Peyer's patch (tissue), 4 donors: ENCODE results near the gene IFIT5. TPM values are rescaled to one million over a fixed set of nuclear protein-coding genes. Genes with fewer than 3 reads are reported as not detected.

Experiments used
- DNase-seq, 3 donors: peaks; one replicate each; pipeline ENCODE4 v3.0.0-alpha.2; 2017 to 2019
- H3K27ac ChIP-seq, 4 donors: fragments of 200-600 bp; sonication (generic); one replicate each; pipeline ENCODE4 v1.5.1; 2016 to 2019
- H3K27me3 ChIP-seq, 2 donors: fragments of 200-600 bp; sonication (generic); one replicate each; pipeline ENCODE4 v1.5.1; 2019
- H3K36me3 ChIP-seq, 3 donors: fragments of 200-600 bp; sonication (generic); one replicate each; pipeline ENCODE4 v1.5.1; 2016 to 2019
- H3K4me1 ChIP-seq, 4 donors: fragments of 200-600 bp; sonication (generic); one replicate each; pipeline ENCODE4 v1.5.1; 2016 to 2019
- H3K4me3 ChIP-seq, 4 donors: fragments of 200-600 bp; sonication (generic); 1 replicate in 3 of 4; 2 replicates in 1 of 4; pipeline ENCODE4 v1.5.1; 2016 to 2019; ENCODE audit warnings: mild to moderate bottlenecking in 1 of 4
- H3K9me3 ChIP-seq, 4 donors: fragments of 200-600 bp; sonication (generic); one replicate each; pipeline ENCODE4 v1.5.1; 2016 to 2019; ENCODE audit warnings: mild to moderate bottlenecking in 1 of 4
- POLR2A ChIP-seq, 2 donors: fragments of 450-650 bp; IDR thresholded peaks; one replicate each; pipeline ENCODE4 v1.5.1; 2017; ENCODE audit warnings: antibody characterized with exemption in 2 of 2, mild to moderate bottlenecking in 2 of 2, moderate library complexity in 2 of 2
- total RNA-seq, 4 donors: library from RNA; depleted of rRNA; stranded (reverse); fragments of >200 nt; gene quantifications; one replicate each; pipeline ENCODE4 v1.1.0, GENCODE V29; 2016
- TF ChIP-seq, protein P1 (sequence below), 6 experiments: fragments of 450-650 bp in 4 of 6; fragments of 200-600 bp in 2 of 6; sonication (generic) in 1 of 6; IDR thresholded peaks; one replicate each; pipeline ENCODE4 v1.5.1; 2017 to 2019; ENCODE audit warnings: antibody characterized with exemption in 6 of 6, mild to moderate bottlenecking in 3 of 6, moderate library complexity in 1 of 6

IFIT5 gene
- total RNA-seq, 4 donors from 2014 or later, result 7.2 to 15.6 (median 12.6) TPM

DNA sequence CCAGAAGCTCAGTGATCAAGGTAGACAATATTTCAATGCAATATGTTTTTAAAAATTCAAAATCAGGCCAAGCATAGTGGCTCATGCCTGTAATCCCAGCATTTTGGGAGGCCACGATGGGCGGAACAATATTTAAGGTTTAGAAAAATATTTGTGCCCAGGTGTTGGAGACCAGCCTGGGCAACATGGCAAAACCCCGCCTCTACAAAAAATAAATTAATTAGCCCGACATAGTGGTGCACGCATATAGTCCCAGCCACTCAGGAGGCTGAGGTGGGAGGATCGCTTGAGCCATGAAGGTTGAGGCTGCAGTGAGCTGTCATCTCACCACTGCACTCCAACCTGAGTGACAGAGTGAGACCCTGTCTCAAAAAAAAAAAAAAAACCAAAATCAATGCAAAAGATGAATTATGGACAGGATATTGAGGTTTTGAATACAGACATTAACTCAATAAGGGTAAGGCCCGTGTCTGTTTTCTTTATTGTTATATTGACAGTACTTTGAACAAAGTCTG lies 913 bp upstream of the IFIT5 start:
- Histone ChIP-seq H3K27me3 (no peaks in the 10 kb centered on the region), H3K9me3 (no peaks in the 10 kb centered on the region), H3K4me3 (peak overlapping the region in 2 of 4 donors; percentile 77 to 91), H3K27ac (peak overlapping the region in 3 of 4 donors; percentile 94 to 98 (median 94)), H3K36me3 (peaks cover 0 to 4% (median 0%) of the 10 kb centered on the region in 3 donors), H3K4me1 (peaks cover 0 to 27% (median 3%) of the 10 kb centered on the region in 4 donors)
- TF ChIP-seq POLR2A (IDR thresholded peaks at IDR 0.05), result no peak
- TF ChIP-seq, protein P1, sequence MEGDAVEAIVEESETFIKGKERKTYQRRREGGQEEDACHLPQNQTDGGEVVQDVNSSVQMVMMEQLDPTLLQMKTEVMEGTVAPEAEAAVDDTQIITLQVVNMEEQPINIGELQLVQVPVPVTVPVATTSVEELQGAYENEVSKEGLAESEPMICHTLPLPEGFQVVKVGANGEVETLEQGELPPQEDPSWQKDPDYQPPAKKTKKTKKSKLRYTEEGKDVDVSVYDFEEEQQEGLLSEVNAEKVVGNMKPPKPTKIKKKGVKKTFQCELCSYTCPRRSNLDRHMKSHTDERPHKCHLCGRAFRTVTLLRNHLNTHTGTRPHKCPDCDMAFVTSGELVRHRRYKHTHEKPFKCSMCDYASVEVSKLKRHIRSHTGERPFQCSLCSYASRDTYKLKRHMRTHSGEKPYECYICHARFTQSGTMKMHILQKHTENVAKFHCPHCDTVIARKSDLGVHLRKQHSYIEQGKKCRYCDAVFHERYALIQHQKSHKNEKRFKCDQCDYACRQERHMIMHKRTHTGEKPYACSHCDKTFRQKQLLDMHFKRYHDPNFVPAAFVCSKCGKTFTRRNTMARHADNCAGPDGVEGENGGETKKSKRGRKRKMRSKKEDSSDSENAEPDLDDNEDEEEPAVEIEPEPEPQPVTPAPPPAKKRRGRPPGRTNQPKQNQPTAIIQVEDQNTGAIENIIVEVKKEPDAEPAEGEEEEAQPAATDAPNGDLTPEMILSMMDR (IDR thresholded peaks at IDR 0.05), result no peak
- no peak for DNase-seq

DNA sequence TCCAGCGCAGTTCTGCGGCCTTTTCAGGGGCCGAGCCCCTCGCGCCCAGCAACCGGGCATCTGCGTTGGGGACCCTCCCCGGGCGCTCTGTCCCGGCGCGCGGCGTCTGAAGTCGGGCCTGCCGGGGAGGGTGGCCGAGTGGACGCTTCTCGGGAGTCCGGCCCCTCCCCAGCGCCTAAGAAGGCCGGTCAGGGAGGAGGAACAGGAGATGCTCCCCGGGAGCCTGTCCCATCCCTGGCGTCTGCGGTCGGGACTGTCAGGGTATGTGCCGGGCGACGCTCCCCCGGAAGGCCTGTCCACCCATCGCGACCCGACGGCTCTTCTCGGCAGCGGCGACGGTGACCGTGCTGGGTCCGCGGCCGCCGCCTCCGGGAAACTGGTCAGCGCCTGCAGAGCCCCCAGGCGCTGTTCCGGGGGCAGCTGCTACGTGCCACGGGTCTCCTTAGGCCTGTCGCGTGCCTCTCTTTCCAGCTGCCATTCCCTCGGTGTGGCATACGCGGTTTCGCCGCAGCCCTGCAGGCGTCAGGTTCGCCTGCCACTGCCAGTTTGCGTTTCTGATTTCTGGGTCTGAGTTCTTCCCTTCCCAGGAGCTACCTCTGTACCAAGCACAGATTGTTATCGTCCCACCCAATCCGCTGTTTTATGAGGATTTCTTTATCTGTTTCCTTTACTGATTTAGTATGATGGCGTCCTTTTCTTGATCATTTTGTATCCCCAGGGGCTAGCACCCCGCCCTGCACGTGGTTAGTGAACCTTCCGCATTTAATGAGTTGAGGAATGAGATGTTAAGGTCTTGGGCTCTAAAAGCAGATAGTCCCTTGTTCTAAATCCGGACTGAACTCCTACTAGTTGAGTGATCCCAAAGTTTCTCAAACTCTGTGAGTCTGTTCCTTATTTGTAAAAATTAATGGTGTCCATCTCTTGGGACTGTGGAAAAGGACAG lies 782 bp downstream of the IFIT5 start:
- Histone ChIP-seq H3K36me3 (peaks cover 0 to 4% (median 0%) of the 10 kb centered on the region in 3 donors), H3K27me3 (no peaks in the 10 kb centered on the region), H3K27ac (peak overlapping the region; percentile 94 to 98 (median 94)), H3K4me1 (peaks cover 0 to 27% (median 6%) of the 10 kb centered on the region in 4 donors), H3K4me3 (peak overlapping the region; percentile 57 to 91 (median 77)), H3K9me3 (no peaks in the 10 kb centered on the region)
- peak; percentile 72 to 76 (median 73) for DNase-seq
- TF ChIP-seq, protein P1 (IDR thresholded peaks at IDR 0.05), result peak in 1 of 6 experiments; percentile 3
- peak in 1 of 2 donors; percentile 27 for TF ChIP-seq POLR2A (IDR thresholded peaks at IDR 0.05)

DNA sequence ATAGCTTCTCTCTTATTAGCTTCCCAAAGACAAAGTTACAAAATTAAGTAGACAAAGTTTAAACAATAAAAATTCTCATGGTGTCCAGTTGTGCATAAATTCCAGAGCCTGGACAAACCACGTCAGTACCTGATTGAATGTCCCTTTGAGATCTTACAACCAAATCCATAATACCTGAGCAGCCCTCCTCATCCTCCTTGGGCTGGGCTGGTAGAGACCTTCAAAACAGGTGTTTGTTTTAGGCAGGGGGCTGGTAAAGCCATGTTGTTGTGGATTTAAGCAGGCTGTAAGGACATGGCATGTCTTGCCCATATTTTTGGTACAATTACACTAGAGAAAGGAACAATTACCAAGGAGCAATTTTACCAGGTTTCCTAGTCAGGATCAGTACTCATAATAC lies 2.1 kb downstream of the IFIT5 start:
- Histone ChIP-seq H3K27me3 (no peaks in the 10 kb centered on the region), H3K9me3 (no peaks in the 10 kb centered on the region), H3K4me1 (peaks cover 0 to 27% (median 6%) of the 10 kb centered on the region in 4 donors), H3K27ac (no peak overlapping the region), H3K4me3 (no peak overlapping the region), H3K36me3 (peaks cover 0 to 12% (median 3%) of the 10 kb centered on the region in 3 donors)
- TF ChIP-seq, protein P1 (IDR thresholded peaks at IDR 0.05), result no peak
- TF ChIP-seq POLR2A (IDR thresholded peaks at IDR 0.05), result no peak
- DNase-seq, result no peak

DNA sequence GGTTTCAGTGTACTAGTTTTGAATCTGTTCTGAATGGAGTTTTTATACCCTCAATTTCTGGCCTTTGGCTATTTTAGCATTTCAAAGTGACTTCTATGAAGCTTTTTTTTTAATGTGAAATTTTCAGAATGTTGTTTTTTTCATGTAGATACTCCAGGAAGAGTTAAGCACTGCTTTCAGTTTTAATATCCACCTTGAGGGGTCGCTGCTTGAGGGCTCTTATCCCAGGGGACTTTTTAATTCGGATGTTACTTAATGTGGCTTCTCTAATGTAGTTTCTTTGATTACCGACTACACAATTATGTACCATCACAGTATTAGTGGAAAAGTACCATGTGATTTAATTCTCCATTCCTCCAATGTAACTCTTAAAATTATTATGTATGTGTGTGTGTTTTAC lies 5.2 kb downstream of the IFIT5 start:
- no peak overlapping the region for H3K4me3 ChIP-seq
- TF ChIP-seq POLR2A (IDR thresholded peaks at IDR 0.05), result no peak
- TF ChIP-seq, protein P1 (IDR thresholded peaks at IDR 0.05), result peak in 5 of 6 experiments; percentile 10 to 37 (median 25)
- no peaks in the 10 kb centered on the region for H3K27me3 ChIP-seq
- peaks cover 0 to 27% (median 6%) of the 10 kb centered on the region in 4 donors for H3K4me1 ChIP-seq
- H3K27ac ChIP-seq, result no peak overlapping the region
- peaks cover 0 to 12% (median 3%) of the 10 kb centered on the region in 3 donors for H3K36me3 ChIP-seq
- no peaks in the 10 kb centered on the region for H3K9me3 ChIP-seq
- no peak for DNase-seq

DNA sequence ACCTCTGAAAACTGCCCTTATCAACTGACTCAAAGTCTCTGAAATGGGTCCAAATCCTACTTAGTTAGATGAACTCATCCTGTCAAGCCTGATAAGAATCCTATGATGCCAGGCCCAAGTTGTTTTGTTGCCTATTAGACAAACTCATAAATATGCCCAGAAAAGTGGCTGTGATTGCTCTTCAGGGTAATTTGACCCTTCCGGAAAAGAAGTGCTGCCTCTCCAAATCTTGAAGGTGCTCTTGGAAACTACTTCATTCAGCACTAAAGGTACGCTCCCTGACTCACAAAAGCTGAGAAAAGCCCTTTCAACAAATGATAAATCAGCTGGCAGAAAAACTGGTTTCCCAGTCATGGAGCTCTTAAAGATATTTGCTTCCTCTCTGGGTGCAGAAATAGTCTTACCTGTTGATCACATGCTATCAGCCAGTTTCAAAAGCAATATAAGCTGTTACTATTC lies 6.7 kb downstream of the IFIT5 start:
- Histone ChIP-seq H3K27ac (no peak overlapping the region), H3K4me1 (peaks cover 0 to 21% (median 6%) of the 10 kb centered on the region in 4 donors), H3K4me3 (no peak overlapping the region), H3K36me3 (peaks cover 0 to 12% (median 3%) of the 10 kb centered on the region in 3 donors), H3K9me3 (no peaks in the 10 kb centered on the region), H3K27me3 (no peaks in the 10 kb centered on the region)
- no peak for TF ChIP-seq POLR2A (IDR thresholded peaks at IDR 0.05)
- TF ChIP-seq, protein P1 (IDR thresholded peaks at IDR 0.05), result no peak
- no peak for DNase-seq
